Endothelial cell of umbilical vein (primary cell): ENCODE measurements around the gene GPATCH4. TPM values are rescaled to one million over a fixed set of nuclear protein-coding genes. Genes with fewer than 3 reads are reported as not detected.
"Not testable (repeated sequence)": the region's sequence is repeated elsewhere in the genome, so short reads cannot be mapped to it uniquely, and the experiment has no call there.

Experiments
- BruUV-seq: library from RNA; stranded (reverse); fragments of 400-500 nt; replicated peaks from 2 replicates; lab custom pipeline; 2021; lab: Mats Ljungman, UMichigan
- CTCF ChIA-PET: fragments of 300-600, 350-600 bp; sonication (Branson Sonifier 250); formaldehyde crosslinking; loops from one replicate; lab custom pipeline; 2021; ENCODE audit warnings: antibody characterized with exemption, inconsistent platforms; lab: Charles Lee
- POLR2A ChIA-PET: fragments of 300-600, 350-600 bp; sonication (Branson Sonifier 250); formaldehyde crosslinking; loops from one replicate; lab custom pipeline; 2021; ENCODE audit warnings: antibody characterized with exemption, inconsistent platforms; lab: Charles Lee
- DNase-seq: peaks from one replicate; pipeline ENCODE4 v3.0.0-alpha.2; 2011; ENCODE audit warnings: low read depth, low spot score
- FAIRE-seq: peaks from 2 replicates; lab custom pipeline; 2011; peaks lifted over from hg19 to GRCh38; lab: Jason Lieb, UNC
- H2AFZ ChIP-seq: 2 replicates; pipeline ENCODE4 v1.6.0; 2012; ENCODE audit warnings: low read depth, low read length, control low read depth, inconsistent platforms
- H3K27ac ChIP-seq: 2 replicates; pipeline ENCODE4 v1.5.1; 2011; ENCODE audit warnings: low read depth, mild to moderate bottlenecking, control low read depth, low read length, moderate library complexity; ENCODE audit not compliant: insufficient read depth
- H3K27me3 ChIP-seq, 2 experiments: 2 replicates each; pipeline versions ENCODE4 v1.6.0 to v1.6.1; 2011; ENCODE audit warnings: low read length in 2 of 2, mixed read lengths in 1 of 2; ENCODE audit not compliant: control insufficient read depth in 2 of 2, insufficient read depth in 2 of 2
- H3K36me3 ChIP-seq, 2 experiments: 2 replicates in 1 of 2; 3 replicates in 1 of 2; pipeline ENCODE4 v1.5.1; 2011; ENCODE audit warnings: low read length in 2 of 2, mild to moderate bottlenecking in 1 of 2, moderate library complexity in 1 of 2; ENCODE audit not compliant: control insufficient read depth in 2 of 2, insufficient read depth in 2 of 2; ENCODE audit errors: extremely low read depth in 1 of 2
- H3K4me1 ChIP-seq: 3 replicates; pipeline ENCODE4 v1.5.1; 2011; ENCODE audit warnings: mild to moderate bottlenecking, low read length; ENCODE audit not compliant: control insufficient read depth, insufficient read depth; ENCODE audit errors: extremely low read depth
- H3K4me2 ChIP-seq: 2 replicates; pipeline ENCODE4 v1.6.1; 2011; ENCODE audit warnings: low read length, control low read depth, mixed read lengths; ENCODE audit not compliant: insufficient read depth
- H3K4me3 ChIP-seq, 3 experiments: fragments of 200-600 bp in 1 of 3; sonication (generic), shearing (Covaris generic) in 1 of 3; replicated peaks in 1 of 3; 2 replicates each; pipeline ENCODE4 v1.5.1; 2011 to 2016; ENCODE audit warnings: control low read depth in 3 of 3, low read length in 3 of 3, mild to moderate bottlenecking in 2 of 3, inconsistent platforms in 1 of 3, low read depth in 1 of 3, moderate library complexity in 1 of 3; ENCODE audit not compliant: insufficient read depth in 1 of 3
- H3K79me2 ChIP-seq: 2 replicates; pipeline ENCODE4 v1.6.0; 2012; ENCODE audit warnings: low read length, inconsistent platforms; ENCODE audit not compliant: control insufficient read depth, insufficient read depth
- H3K9ac ChIP-seq: replicated peaks from 2 replicates; pipeline ENCODE3; 2011; ENCODE audit warnings: low read length, control low read depth; ENCODE audit not compliant: insufficient read depth; ENCODE audit errors: extremely low read depth
- H3K9me1 ChIP-seq: replicated peaks from 3 replicates; pipeline ENCODE4 v1.6.0; 2011; ENCODE audit warnings: mild to moderate bottlenecking, low read length; ENCODE audit not compliant: control insufficient read depth, insufficient read depth; ENCODE audit errors: extremely low read depth
- H3K9me3 ChIP-seq: replicated peaks from 2 replicates; pipeline ENCODE4 v1.5.1; 2012; ENCODE audit warnings: low read length, inconsistent platforms; ENCODE audit not compliant: control insufficient read depth, insufficient read depth
- H4K20me1 ChIP-seq: replicated peaks from 2 replicates; pipeline ENCODE3; 2011; ENCODE audit warnings: mild to moderate bottlenecking, low read length; ENCODE audit not compliant: control insufficient read depth, insufficient read depth; ENCODE audit errors: extremely low read depth
- JUN ChIP-seq: IDR thresholded peaks from 2 replicates; pipeline ENCODE4 v1.6.1; 2011; ENCODE audit warnings: borderline replicate concordance, low read depth; ENCODE audit not compliant: insufficient read length, insufficient read depth
- MYC ChIP-seq: IDR thresholded peaks from one replicate; pipeline ENCODE4 v1.6.1; 2011; ENCODE audit warnings: mild to moderate bottlenecking, low read depth, low read length
- POLR2A ChIP-seq: IDR thresholded peaks from 2 replicates; pipeline ENCODE4 v1.6.1; 2012; ENCODE audit warnings: low read depth, mild to moderate bottlenecking, control low read depth, low read length
- dilution Hi-C: fragments of 300-500 bp; cut with MboI; formaldehyde crosslinking; loops from one replicate; pipeline ENCODE4 v1.15.0; 2019; ENCODE audit warnings: low sequenced_read_pairs; ENCODE audit not compliant: extremely low pct_ligation_motif_present
- intact Hi-C: fragments of 100-400 bp; cut with micrococcal nuclease; formaldehyde crosslinking; loops from one replicate; pipeline ENCODE4 v1.10.0; 2022
- polyA plus RNA-seq, 4 experiments: library from polyadenylated mRNA; depleted of rRNA in 3 of 4; stranded (reverse) in 3 of 4; unstranded in 1 of 4; fragments of >200 nt; gene quantifications; 2 replicates each; pipeline versions ENCODE4 v1.2.1 to v1.2.3, GENCODE V29; 2011 to 2012; ENCODE audit warnings: missing spikeins in 1 of 4
- total RNA-seq: library from RNA; stranded (reverse); gene quantifications from 2 replicates; pipeline ENCODE4 v1.2.3, GENCODE V29; 2021
- TF ChIP-seq, protein P1 (sequence below), 2 donors: IDR thresholded peaks; 1 replicate in 1 of 2; 2 replicates in 1 of 2; pipeline ENCODE4 v1.5.1; 2011; ENCODE audit warnings: low read length in 2 of 2, mild to moderate bottlenecking in 2 of 2, moderate library complexity in 2 of 2, control low read depth in 1 of 2, inconsistent platforms in 1 of 2, low read depth in 1 of 2; ENCODE audit not compliant: insufficient read depth in 1 of 2; ENCODE audit errors: extremely low read depth in 1 of 2

Gene GPATCH4
- total and polyA plus RNA-seq, 2 donors (not counting 3 experiments of a cell fraction or from before 2014, with no cell fraction given) = 22.4 to 29.2 TPM

DNA sequence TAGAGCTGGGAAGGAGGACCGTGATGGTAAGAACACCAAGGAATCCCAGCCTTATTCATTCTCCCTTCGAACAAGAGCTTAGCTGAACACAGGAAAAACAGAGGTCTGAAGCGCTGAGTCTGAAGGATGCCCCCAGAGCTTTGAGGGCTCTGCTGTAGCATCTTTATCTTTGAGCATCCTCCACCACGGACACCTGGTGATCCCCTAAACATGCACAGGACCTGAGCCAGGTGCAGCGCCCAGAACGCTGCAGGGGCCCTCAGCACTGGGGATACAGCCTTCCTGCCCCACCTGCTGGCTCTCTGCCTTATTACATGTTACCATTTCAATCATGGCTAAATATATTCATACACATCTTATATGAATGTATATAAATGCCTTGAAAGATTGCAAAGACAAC, 7.7 kb upstream of the GPATCH4 start:
- FAIRE-seq = peak; percentile 49
- Histone ChIP-seq H3K4me1 (no peaks in the 10 kb centered on the region), H2AFZ (no peak overlapping the region), H3K36me3 (no peaks in the 10 kb centered on the region), H4K20me1 (no peaks in the 10 kb centered on the region), H3K9me3 (no peaks in the 10 kb centered on the region), H3K4me2 (no peak overlapping the region), H3K79me2 (no peaks in the 10 kb centered on the region), H3K4me3 (no peak overlapping the region), H3K9me1 (no peaks in the 10 kb centered on the region), H3K27me3 (peaks cover 6 to 9% of the 10 kb centered on the region in 2 experiments), H3K27ac (no peak overlapping the region), H3K9ac (no peak overlapping the region)
- POLR2A ChIA-PET = interaction anchor here (0.6 kb wide), 1 partner anchor 58 kb away, joined by 12 read pairs; no protein-coding TSS in a partner anchor
- intact Hi-C loops = loop anchor here (1.0 to 5.0 kb wide), 5 partner anchors 25 to 226 kb away; partner anchors contain the start of gene IQGAP3
- dilution Hi-C loops = no loop called here
- peak; percentile 48 for DNase-seq
- TF ChIP-seq, protein P1, sequence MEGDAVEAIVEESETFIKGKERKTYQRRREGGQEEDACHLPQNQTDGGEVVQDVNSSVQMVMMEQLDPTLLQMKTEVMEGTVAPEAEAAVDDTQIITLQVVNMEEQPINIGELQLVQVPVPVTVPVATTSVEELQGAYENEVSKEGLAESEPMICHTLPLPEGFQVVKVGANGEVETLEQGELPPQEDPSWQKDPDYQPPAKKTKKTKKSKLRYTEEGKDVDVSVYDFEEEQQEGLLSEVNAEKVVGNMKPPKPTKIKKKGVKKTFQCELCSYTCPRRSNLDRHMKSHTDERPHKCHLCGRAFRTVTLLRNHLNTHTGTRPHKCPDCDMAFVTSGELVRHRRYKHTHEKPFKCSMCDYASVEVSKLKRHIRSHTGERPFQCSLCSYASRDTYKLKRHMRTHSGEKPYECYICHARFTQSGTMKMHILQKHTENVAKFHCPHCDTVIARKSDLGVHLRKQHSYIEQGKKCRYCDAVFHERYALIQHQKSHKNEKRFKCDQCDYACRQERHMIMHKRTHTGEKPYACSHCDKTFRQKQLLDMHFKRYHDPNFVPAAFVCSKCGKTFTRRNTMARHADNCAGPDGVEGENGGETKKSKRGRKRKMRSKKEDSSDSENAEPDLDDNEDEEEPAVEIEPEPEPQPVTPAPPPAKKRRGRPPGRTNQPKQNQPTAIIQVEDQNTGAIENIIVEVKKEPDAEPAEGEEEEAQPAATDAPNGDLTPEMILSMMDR (IDR thresholded peaks at IDR 0.05; ENCODE audit: extremely low read depth in 1 of 2, insufficient read depth in 1 of 2, low read depth in 1 of 2, low read length in 2 of 2) = peak; percentile 46 to 62
- TF ChIP-seq POLR2A = no peak
- BruUV-seq = no TSS peak
- CTCF ChIA-PET = interaction anchor here (0.6 to 1.8 kb wide), 24 partner anchors 8 to 250 kb away, joined by 3 to 104 read pairs (median 5); partner anchors contain the start of genes HAPLN2, INSRR, NAXE and TTC24

DNA sequence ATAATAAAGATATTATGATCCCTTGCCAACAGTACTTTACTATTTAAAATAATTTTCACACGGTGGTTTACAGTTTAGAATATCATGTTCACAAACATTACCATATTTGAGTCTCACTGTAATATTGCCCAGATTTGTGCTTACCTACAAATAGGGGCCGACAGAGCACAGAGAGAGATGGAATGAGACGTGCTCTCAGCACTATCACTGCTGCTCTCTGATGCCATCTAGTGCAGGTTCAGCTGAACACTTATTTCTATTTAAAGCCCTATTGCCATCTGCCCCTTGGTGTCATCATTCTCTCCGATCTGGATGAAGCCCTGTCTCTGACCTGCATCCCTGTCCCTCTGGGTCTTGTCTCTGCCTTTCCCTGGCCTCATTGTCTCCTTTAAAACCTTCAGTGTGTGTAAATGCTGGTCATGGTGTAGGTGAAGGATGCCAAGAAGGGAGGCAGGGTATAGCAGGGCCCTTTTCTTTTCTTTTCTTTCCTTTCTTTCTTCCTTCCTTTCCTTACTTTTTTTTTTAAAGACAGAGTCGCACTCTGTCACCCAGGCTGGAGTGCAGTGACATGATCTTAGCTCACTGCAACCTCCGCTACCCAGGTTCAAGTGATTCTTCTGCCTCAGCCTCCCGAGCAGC, 6.9 kb upstream of the GPATCH4 start:
- Histone ChIP-seq H3K36me3 (no peaks in the 10 kb centered on the region), H3K4me2 (no peak overlapping the region), H3K27me3 (peaks cover 6 to 9% of the 10 kb centered on the region in 2 experiments), H3K9me3 (no peaks in the 10 kb centered on the region), H3K4me3 (no peak overlapping the region), H4K20me1 (no peaks in the 10 kb centered on the region), H3K79me2 (no peaks in the 10 kb centered on the region), H3K4me1 (no peaks in the 10 kb centered on the region), H2AFZ (no peak overlapping the region), H3K27ac (no peak overlapping the region), H3K9me1 (no peaks in the 10 kb centered on the region), H3K9ac (no peak overlapping the region)
- no TSS peak for BruUV-seq
- dilution Hi-C loops (no loop called here), intact Hi-C loops (loop anchor here (1.0 to 5.0 kb wide), 4 partner anchors 24 to 152 kb away; partner anchors contain the start of gene IQGAP3)
- TF ChIP-seq JUN (no peak), MYC (no peak)
- TF ChIP-seq, protein P1 (IDR thresholded peaks at IDR 0.05; ENCODE audit: extremely low read depth in 1 of 2, insufficient read depth in 1 of 2, low read depth in 1 of 2, low read length in 2 of 2) = peak; percentile 71 to 78
- ChIA-PET POLR2A (no interaction called here), CTCF (interaction anchor here (0.7 to 1.8 kb wide), 25 partner anchors 8 to 251 kb away, joined by 3 to 104 read pairs (median 5); partner anchors contain the start of genes HAPLN2, INSRR, NAXE and TTC24)
- FAIRE-seq (peak; percentile 95), DNase-seq (peak; percentile 78)

DNA sequence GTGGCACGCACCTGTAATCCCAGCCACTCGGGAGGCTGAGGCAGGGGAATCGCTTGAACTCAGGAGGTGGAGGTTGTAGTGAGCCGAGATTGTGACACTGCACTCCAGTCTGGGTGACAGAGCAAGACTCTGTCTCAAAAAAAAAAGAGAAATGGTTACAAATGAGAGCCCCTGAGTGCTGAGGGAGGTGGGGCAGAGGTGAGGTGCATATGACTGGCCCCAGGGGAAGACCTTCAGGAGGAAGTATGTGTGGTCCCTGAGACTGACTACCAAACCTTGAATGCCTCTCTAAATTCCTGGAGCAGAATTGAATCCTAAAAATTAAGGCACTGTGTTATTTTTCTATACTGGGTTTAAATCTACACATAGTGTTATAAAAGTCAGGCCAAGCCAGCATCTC, 6.1 kb upstream of the GPATCH4 start:
- H3K4me2 ChIP-seq, H3K27me3 ChIP-seq, H3K9me3 ChIP-seq, CTCF ChIA-PET, POLR2A ChIA-PET, H3K9me1 ChIP-seq, H3K79me2 ChIP-seq, BruUV-seq, DNase-seq, dilution Hi-C loops, H3K27ac ChIP-seq, FAIRE-seq, H3K4me1 ChIP-seq, H3K36me3 ChIP-seq, H2AFZ ChIP-seq, H3K9ac ChIP-seq, H3K4me3 ChIP-seq, H4K20me1 ChIP-seq: not testable (repeated sequence)
- intact Hi-C loops = loop anchor here (5.0 kb wide), 1 partner anchor 35 kb away; the partner anchor contains the start of gene IQGAP3
